GM12865 (cell line): ENCODE measurements around the gene HTRA3.

ENCODE experiments used
- DNase-seq: peaks from one replicate; pipeline ENCODE4 v3.0.0; 2010; ENCODE audit warnings: low read depth
- H3K4me3 ChIP-seq: 2 replicates; pipeline ENCODE4 v1.5.1; 2011; ENCODE audit warnings: mild to moderate bottlenecking, low read depth, low read length, control low read depth
- CTCF ChIP-seq: IDR thresholded peaks from 2 replicates; pipeline ENCODE4 v1.5.1; 2011; ENCODE audit warnings: low read length, control low read depth, low read depth, inconsistent platforms; ENCODE audit not compliant: insufficient read depth; ENCODE audit errors: missing control alignments

Gene HTRA3

GRCh38 chr4:8239661-8240060, 29.9 kb upstream of the HTRA3 start:
- no peak overlapping the region for H3K4me3 ChIP-seq
- no peak for DNase-seq
- no peak for TF ChIP-seq CTCF

GRCh38 chr4:8240211-8241041, 29.1 kb upstream of the HTRA3 start:
- no peak for TF ChIP-seq CTCF
- no peak overlapping the region for H3K4me3 ChIP-seq
- no peak for DNase-seq

GRCh38 chr4:8241211-8241779, 28.3 kb upstream of the HTRA3 start:
- H3K4me3 ChIP-seq, result no peak overlapping the region
- DNase-seq, result no peak
- no peak for TF ChIP-seq CTCF

GRCh38 chr4:8241895-8242696, 27.5 kb upstream of the HTRA3 start:
- peak; percentile 94 for TF ChIP-seq CTCF
- H3K4me3 ChIP-seq, result no peak overlapping the region
- DNase-seq, result peak; percentile 71

GRCh38 chr4:8242782-8243560, 26.6 kb upstream of the HTRA3 start:
- no peak for TF ChIP-seq CTCF
- no peak for DNase-seq

GRCh38 chr4:8244001-8244757, 25.4 kb upstream of the HTRA3 start:
- H3K4me3 ChIP-seq, result no peak overlapping the region
- DNase-seq, result no peak
- no peak for TF ChIP-seq CTCF

More at GRCh38 chr4:8242782-8243560, 26.6 kb upstream of the HTRA3 start:
- no peak overlapping the region for H3K4me3 ChIP-seq
